ENCODE data around the gene MS4A8.

Gene MS4A8

DNA sequence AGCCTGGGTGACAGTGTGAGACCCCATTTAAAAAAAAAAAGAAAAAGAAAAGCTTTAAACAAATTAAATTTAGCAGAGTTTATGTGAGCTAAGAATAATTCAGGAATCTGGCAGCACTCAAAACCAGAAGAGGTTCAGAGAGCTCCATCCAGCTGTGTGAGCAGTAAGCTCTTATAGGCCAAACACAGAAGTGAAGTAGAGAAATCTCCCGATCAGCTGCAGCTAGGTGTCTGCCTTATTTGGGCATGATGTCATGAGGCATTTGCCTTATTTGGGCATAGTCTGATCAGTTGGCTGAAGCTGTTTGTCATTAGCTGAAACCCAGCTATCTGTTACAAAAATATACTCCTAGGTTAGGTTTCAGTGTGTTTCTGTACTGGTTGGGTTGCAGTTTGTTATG lies 65.5 kb downstream of the MS4A8 start:
- DNase-seq = no peak

DNA sequence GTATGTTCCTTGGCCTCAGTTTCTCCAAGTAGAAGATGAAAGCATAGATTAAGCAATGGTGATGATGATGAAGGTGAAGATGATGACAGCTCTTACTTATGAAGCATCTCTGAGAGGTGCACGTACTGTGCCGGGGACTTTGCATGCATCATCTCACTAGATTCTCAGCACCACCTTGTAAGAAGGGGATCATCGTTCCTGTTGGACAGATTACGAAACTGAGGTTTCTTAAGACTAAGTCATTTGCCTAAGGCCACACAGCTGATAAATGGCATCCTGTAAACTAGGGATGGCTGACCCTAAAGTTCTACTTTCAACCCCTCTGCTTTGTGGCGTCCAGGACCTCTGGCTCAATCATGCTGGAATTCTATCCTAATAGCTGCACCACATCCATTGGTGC lies 65.9 kb downstream of the MS4A8 start:
- DNase-seq = no peak

All from NCI-H226 (cell line).